ENCODE data around the gene PTK6.

Gene PTK6

GRCh38 chr20:63533871-63534393 is 3.2 kb downstream of the PTK6 start:
- Histone ChIP-seq H3K4me1 (ENCODE audit: low read length) (peaks cover 7% of the 10 kb centered on the region; the same call in 1 of the 2 replicates), H3K4me2 (ENCODE audit: low read depth, low read length) (no peak overlapping the region), H3K4me3 (ENCODE audit: low read length) (no peak overlapping the region), H3K36me3 (replicated peaks; ENCODE audit: insufficient read depth, low read length) (no peaks in the 10 kb centered on the region), H3K27me3 (replicated peaks; ENCODE audit: insufficient read depth, low read length) (peaks cover 41% of the 10 kb centered on the region), H3K9ac (ENCODE audit: low read length) (no peak overlapping the region), H3K9me3 (replicated peaks; ENCODE audit: insufficient read depth, low read length) (no peaks in the 10 kb centered on the region), H3K9me2 (replicated peaks; ENCODE audit: insufficient read depth, low read length) (no peaks in the 10 kb centered on the region), H3K27ac (ENCODE audit: low read length) (no peak overlapping the region), H3K79me2 (ENCODE audit: low read length) (no peaks in the 10 kb centered on the region), H2AFZ (ENCODE audit: low read length) (no peak overlapping the region), H4K20me1 (ENCODE audit: insufficient read depth, low read length) (no peaks in the 10 kb centered on the region), H3F3A (ENCODE audit: insufficient read depth, low read length) (peaks cover 4% of the 10 kb centered on the region; the same call in 1 of the 2 replicates)
- no peak for TF ChIP-seq EZH2 (optimal IDR thresholded peaks at IDR 0.05; ENCODE audit: low read depth, low read length)
- TF ChIP-seq EZH2phosphoT487 (IDR thresholded peaks at IDR 0.05; ENCODE audit: low read length) = no peak
- DNase-seq = no peak

DNA sequence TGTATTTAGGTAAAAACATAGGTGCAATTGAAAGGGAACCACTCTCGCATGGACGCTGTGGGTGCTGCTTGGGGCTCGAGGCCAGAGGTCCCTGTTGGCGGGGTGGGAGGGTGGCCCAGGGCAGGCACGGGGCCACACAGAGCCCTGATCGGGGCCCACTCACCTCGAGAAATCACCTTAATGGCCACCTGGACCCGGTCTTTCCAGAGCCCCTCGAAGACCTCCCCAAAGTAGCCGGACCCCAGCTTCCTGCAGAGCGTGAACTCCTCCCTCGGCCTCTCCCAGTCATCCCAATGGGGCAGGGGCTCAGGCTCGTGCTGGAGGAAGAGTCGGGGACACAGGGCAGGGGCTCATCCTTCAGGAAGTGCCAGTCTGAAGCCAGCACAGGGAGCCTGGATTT is 3.8 kb downstream of the PTK6 start:
- no peak overlapping the region for H3K9ac ChIP-seq (ENCODE audit: low read length)
- peaks cover 7% of the 10 kb centered on the region; the same call in 1 of the 2 replicates for H3K4me1 ChIP-seq (ENCODE audit: low read length)
- no peak overlapping the region for H3K4me2 ChIP-seq (ENCODE audit: low read depth, low read length)
- DNase-seq = no peak
- no peaks in the 10 kb centered on the region for H3K36me3 ChIP-seq (replicated peaks; ENCODE audit: insufficient read depth, low read length)
- H3K27ac ChIP-seq (ENCODE audit: low read length) = no peak overlapping the region
- no peaks in the 10 kb centered on the region for H3K79me2 ChIP-seq (ENCODE audit: low read length)
- peaks cover 42% of the 10 kb centered on the region for H3K27me3 ChIP-seq (replicated peaks; ENCODE audit: insufficient read depth, low read length)
- no peak overlapping the region for H3K4me3 ChIP-seq (ENCODE audit: low read length)
- no peak overlapping the region for H2AFZ ChIP-seq (ENCODE audit: low read length)
- peaks cover 4% of the 10 kb centered on the region; the same call in 1 of the 2 replicates for H3F3A ChIP-seq (ENCODE audit: insufficient read depth, low read length)
- H3K9me3 ChIP-seq (replicated peaks; ENCODE audit: insufficient read depth, low read length) = no peaks in the 10 kb centered on the region
- H4K20me1 ChIP-seq (ENCODE audit: insufficient read depth, low read length) = no peaks in the 10 kb centered on the region
- TF ChIP-seq EZH2 (optimal IDR thresholded peaks at IDR 0.05; ENCODE audit: low read depth, low read length) (no peak), EZH2phosphoT487 (IDR thresholded peaks at IDR 0.05; ENCODE audit: low read length) (no peak), CTCF (IDR thresholded peaks at IDR 0.05; ENCODE audit: low read length) (no peak)
- H3K9me2 ChIP-seq (replicated peaks; ENCODE audit: insufficient read depth, low read length) = no peaks in the 10 kb centered on the region

DNA sequence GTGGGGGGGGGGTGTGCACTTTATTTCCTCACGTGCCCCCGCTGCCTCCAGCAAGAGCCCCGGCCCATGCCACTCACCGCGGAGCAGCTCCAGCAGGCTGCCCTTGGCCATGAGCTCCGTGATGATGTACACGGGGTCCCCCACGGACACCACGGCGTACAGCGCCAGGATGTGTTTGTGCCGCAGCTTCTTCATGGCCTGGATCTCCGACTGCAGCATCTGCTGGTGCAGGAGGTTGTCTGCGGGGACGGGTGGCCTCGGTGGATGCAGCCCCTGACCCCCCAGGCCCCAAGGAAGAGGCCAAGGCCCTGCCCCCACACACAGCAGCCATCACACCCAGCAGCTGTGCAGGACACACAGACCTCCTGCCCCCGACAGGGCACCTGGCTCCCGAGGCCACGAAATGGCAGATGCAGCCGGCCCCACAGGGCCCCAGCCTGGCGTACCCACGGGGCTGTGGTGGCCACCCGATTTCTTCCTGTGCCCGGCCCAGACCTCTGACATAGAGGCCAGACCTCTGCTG is 4.7 kb downstream of the PTK6 start:
- H3K9me3 ChIP-seq (replicated peaks; ENCODE audit: insufficient read depth, low read length) = no peaks in the 10 kb centered on the region
- H3K4me3 ChIP-seq (ENCODE audit: low read length) = no peak overlapping the region
- no peak overlapping the region for H2AFZ ChIP-seq (ENCODE audit: low read length)
- peaks cover 50% of the 10 kb centered on the region for H3K27me3 ChIP-seq (replicated peaks; ENCODE audit: insufficient read depth, low read length)
- no peaks in the 10 kb centered on the region for H3K79me2 ChIP-seq (ENCODE audit: low read length)
- no peak overlapping the region for H3K4me2 ChIP-seq (ENCODE audit: low read depth, low read length)
- TF ChIP-seq CTCF (IDR thresholded peaks at IDR 0.05; ENCODE audit: low read length) (no peak), EZH2 (optimal IDR thresholded peaks at IDR 0.05; ENCODE audit: low read depth, low read length) (no peak), EZH2phosphoT487 (IDR thresholded peaks at IDR 0.05; ENCODE audit: low read length) (no peak)
- no peaks in the 10 kb centered on the region for H3K36me3 ChIP-seq (replicated peaks; ENCODE audit: insufficient read depth, low read length)
- no peaks in the 10 kb centered on the region for H3K9me2 ChIP-seq (replicated peaks; ENCODE audit: insufficient read depth, low read length)
- H3K4me1 ChIP-seq (ENCODE audit: low read length) = peaks cover 7% of the 10 kb centered on the region; the same call in 1 of the 2 replicates
- H3K9ac ChIP-seq (ENCODE audit: low read length) = no peak overlapping the region
- no peak for DNase-seq
- peaks cover 3% of the 10 kb centered on the region; the same call in 1 of the 2 replicates for H3F3A ChIP-seq (ENCODE audit: insufficient read depth, low read length)
- H4K20me1 ChIP-seq (ENCODE audit: insufficient read depth, low read length) = no peaks in the 10 kb centered on the region
- no peak overlapping the region for H3K27ac ChIP-seq (ENCODE audit: low read length)

All from MM.1S (cell line).